Thyroid gland (tissue), 4 donors: Measurements from ENCODE around the gene THAP7. TPM values are rescaled to one million over a fixed set of nuclear protein-coding genes. Genes with fewer than 3 reads are reported as not detected.

Source experiments
- DNase-seq, 2 donors: peaks; one replicate each; pipeline ENCODE4 v3.0.0-alpha.2; 2019
- H3K27ac ChIP-seq, 3 donors: fragments of 200-600 bp; sonication (generic); 1 replicate in 2 of 3; 2 replicates in 1 of 3; pipeline ENCODE4 v1.5.1; 2016 to 2019; ENCODE audit warnings: mild to moderate bottlenecking in 1 of 3, moderate library complexity in 1 of 3
- H3K27me3 ChIP-seq: fragments of 200-600 bp; sonication (generic); one replicate; pipeline ENCODE4 v1.5.1; 2019
- H3K36me3 ChIP-seq, 2 donors: fragments of 200-600 bp; sonication (generic); one replicate each; pipeline ENCODE4 v1.5.1; 2016 to 2019
- H3K4me1 ChIP-seq, 2 donors: fragments of 200-600 bp; sonication (generic); one replicate each; pipeline ENCODE4 v1.5.1; 2017 to 2019
- H3K4me3 ChIP-seq, 3 donors: fragments of 200-600 bp; sonication (generic); replicated peaks in 1 of 3; 1 replicate in 2 of 3; 2 replicates in 1 of 3; pipeline ENCODE4 v1.5.1; 2016; ENCODE audit warnings: mild to moderate bottlenecking in 1 of 3
- H3K9me3 ChIP-seq: fragments of 200-600 bp; sonication (generic); one replicate; pipeline ENCODE4 v1.5.1; 2017
- POLR2A ChIP-seq, 2 donors: fragments of 450-650 bp; IDR thresholded peaks; one replicate each; pipeline ENCODE4 v1.6.1; 2017; ENCODE audit warnings: antibody characterized with exemption in 2 of 2, mild to moderate bottlenecking in 2 of 2, moderate library complexity in 1 of 2
- WGBS, 2 donors: methylation state at CpG; one replicate each; pipeline ENCODE4 v1.1.5; 2017; 5-methylcytosine and 5-hydroxymethylcytosine counted together
- intact Hi-C: fragments of 100-400 bp; cut with DNase I; formaldehyde crosslinking; loops from one replicate; pipeline ENCODE4 v1.15.1; 2023
- total RNA-seq, 4 donors: library from RNA; depleted of rRNA; stranded (reverse); fragments of >200 nt; gene quantifications; one replicate each; pipeline ENCODE4 v1.2.3, GENCODE V29; 2016
- TF ChIP-seq, protein P1 (sequence below), 6 experiments: fragments of 200-600 bp in 3 of 6; fragments of 450-650 bp in 3 of 6; sonication (generic) in 3 of 6; IDR thresholded peaks; one replicate each; pipeline ENCODE4 v1.5.1; 2016 to 2019; ENCODE audit warnings: antibody characterized with exemption in 6 of 6, mild to moderate bottlenecking in 2 of 6, inconsistent platforms in 1 of 6, moderate library complexity in 1 of 6

The THAP7 gene
- total RNA-seq, 4 donors from 2014 or later = 51.0 to 75.0 (median 58.9) TPM

- no peak for DNase-seq
- intact Hi-C loops = no loop called here
- no peaks in the 10 kb centered on the region for H3K36me3 ChIP-seq
Measured at GRCh38 chr22:21022507-21022906, 20.6 kb upstream of the THAP7 start.

GRCh38 chr22:21020802-21021429 is 19.0 kb upstream of the THAP7 start:
- no peaks in the 10 kb centered on the region for H3K9me3 ChIP-seq
- intact Hi-C loops = no loop called here
- H3K27me3 ChIP-seq = no peaks in the 10 kb centered on the region
- DNase-seq = no peak
- H3K27ac ChIP-seq = no peak overlapping the region
- H3K4me3 ChIP-seq = no peak overlapping the region
- TF ChIP-seq, protein P1, sequence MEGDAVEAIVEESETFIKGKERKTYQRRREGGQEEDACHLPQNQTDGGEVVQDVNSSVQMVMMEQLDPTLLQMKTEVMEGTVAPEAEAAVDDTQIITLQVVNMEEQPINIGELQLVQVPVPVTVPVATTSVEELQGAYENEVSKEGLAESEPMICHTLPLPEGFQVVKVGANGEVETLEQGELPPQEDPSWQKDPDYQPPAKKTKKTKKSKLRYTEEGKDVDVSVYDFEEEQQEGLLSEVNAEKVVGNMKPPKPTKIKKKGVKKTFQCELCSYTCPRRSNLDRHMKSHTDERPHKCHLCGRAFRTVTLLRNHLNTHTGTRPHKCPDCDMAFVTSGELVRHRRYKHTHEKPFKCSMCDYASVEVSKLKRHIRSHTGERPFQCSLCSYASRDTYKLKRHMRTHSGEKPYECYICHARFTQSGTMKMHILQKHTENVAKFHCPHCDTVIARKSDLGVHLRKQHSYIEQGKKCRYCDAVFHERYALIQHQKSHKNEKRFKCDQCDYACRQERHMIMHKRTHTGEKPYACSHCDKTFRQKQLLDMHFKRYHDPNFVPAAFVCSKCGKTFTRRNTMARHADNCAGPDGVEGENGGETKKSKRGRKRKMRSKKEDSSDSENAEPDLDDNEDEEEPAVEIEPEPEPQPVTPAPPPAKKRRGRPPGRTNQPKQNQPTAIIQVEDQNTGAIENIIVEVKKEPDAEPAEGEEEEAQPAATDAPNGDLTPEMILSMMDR (IDR thresholded peaks at IDR 0.05) = no peak
- TF ChIP-seq POLR2A (IDR thresholded peaks at IDR 0.05) = no peak
- H3K4me1 ChIP-seq = no peaks in the 10 kb centered on the region
- H3K36me3 ChIP-seq = no peaks in the 10 kb centered on the region
- WGBS, 2 donors = 58 to 60% methylated on average over 7 of the region's 7 CpGs

More at GRCh38 chr22:21022507-21022906, 20.6 kb upstream of the THAP7 start:
- no peaks in the 10 kb centered on the region for H3K9me3 ChIP-seq
- H3K27me3 ChIP-seq = no peaks in the 10 kb centered on the region
- H3K27ac ChIP-seq = no peak overlapping the region
- peaks cover 0 to 2% of the 10 kb centered on the region in 2 donors for H3K4me1 ChIP-seq
- 62 to 66% methylated on average over 7 to 8 of the region's 10 CpGs for WGBS, 2 donors
- H3K4me3 ChIP-seq = no peak overlapping the region
- TF ChIP-seq POLR2A (IDR thresholded peaks at IDR 0.05) = no peak
- TF ChIP-seq, protein P1 (IDR thresholded peaks at IDR 0.05) = no peak

DNA sequence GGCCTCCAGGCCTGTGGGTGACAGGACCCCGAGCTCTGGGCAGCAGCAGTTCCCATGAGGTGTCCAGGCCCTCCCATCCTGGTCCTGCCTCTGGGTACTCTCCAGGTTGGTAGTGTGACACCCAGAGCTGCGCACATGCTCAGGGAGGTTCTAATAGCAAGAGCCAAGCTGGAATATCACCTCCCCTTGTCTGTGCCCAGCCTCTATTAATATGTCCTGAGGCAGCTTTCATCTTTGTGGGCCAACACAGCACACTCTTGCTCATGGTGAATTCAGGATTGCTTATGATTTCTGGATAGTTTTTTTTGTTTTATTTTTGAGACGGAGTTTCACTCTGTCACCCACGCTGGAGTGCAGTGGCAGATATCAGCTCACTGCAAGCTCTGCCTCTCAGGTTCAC is 16.4 kb upstream of the THAP7 start:
- no peak overlapping the region for H3K27ac ChIP-seq
- DNase-seq = no peak
- 94 to 95% methylated on average over 4 of the region's 4 CpGs for WGBS, 2 donors
- no peaks in the 10 kb centered on the region for H3K36me3 ChIP-seq
- no peaks in the 10 kb centered on the region for H3K9me3 ChIP-seq
- intact Hi-C loops = loop anchor here (5.0 kb wide), 1 partner anchor 51 kb away; the partner anchor contains the start of gene AIFM3
- TF ChIP-seq, protein P1 (IDR thresholded peaks at IDR 0.05) = no peak
- no peak for TF ChIP-seq POLR2A (IDR thresholded peaks at IDR 0.05)
- H3K4me3 ChIP-seq = no peak overlapping the region
- H3K27me3 ChIP-seq = no peaks in the 10 kb centered on the region
- H3K4me1 ChIP-seq = peaks cover 8 to 17% of the 10 kb centered on the region in 2 donors

GRCh38 chr22:21016644-21017420 is 14.9 kb upstream of the THAP7 start:
- DNase-seq = no peak
- H3K27me3 ChIP-seq = no peaks in the 10 kb centered on the region
- 76 to 83% methylated on average over 13 of the region's 13 CpGs for WGBS, 2 donors

More at GRCh38 chr22:21016644-21017420, 14.9 kb upstream of the THAP7 start:
- Histone ChIP-seq H3K27ac (no peak overlapping the region), H3K36me3 (no peaks in the 10 kb centered on the region), H3K4me1 (peaks cover 8 to 17% of the 10 kb centered on the region in 2 donors), H3K9me3 (no peaks in the 10 kb centered on the region), H3K4me3 (no peak overlapping the region)
- TF ChIP-seq POLR2A (IDR thresholded peaks at IDR 0.05) = no peak
- TF ChIP-seq, protein P1 (IDR thresholded peaks at IDR 0.05) = no peak
- intact Hi-C loops = loop anchor here (5.0 kb wide), 1 partner anchor 50 kb away; the partner anchor contains the start of gene AIFM3
